ENCODE data around the gene MACROH2A1. TPM values are rescaled to one million over a fixed set of nuclear protein-coding genes. Genes with fewer than 3 reads are reported as not detected.

MACROH2A1 gene
- total RNA-seq, 6 donors from 2014 or later: 232 to 690 (median 355) TPM

DNA sequence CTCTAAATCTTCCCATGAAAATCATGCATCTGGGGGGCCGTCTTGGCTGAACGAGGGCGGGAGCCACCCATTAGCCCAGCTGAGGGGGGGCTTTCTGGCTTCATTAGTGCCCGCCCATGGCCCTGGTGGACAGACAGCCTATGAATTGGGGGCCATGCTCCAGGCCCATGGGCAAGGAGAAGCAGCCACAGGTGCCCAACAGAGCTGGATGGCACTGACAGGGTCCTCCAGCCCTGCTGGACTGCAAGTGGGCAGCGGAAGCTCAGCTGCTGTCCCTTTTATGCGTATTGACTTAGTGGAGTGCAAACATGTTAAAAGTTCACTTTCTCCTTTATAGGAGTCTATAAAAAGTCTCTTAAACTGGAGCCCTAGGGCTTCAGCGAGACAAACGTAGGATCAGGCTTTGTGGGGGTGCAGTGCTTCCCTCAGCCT lies 75.3 kb downstream of the MACROH2A1 start:
- Histone ChIP-seq H3K36me3 (no peaks in the 10 kb centered on the region), H3K27ac (no peak overlapping the region), H3K27me3 (no peaks in the 10 kb centered on the region), H3K4me3 (no peak overlapping the region), H3K9me3 (no peaks in the 10 kb centered on the region), H3K4me1 (no peaks in the 10 kb centered on the region)
- ATAC-seq (ENCODE audit: low FRiP score in 2 of 2) (no peak), DNase-seq (no peak)
- 81 to 85% methylated on average over 7 to 8 of the region's 8 CpGs for WGBS, 2 donors
- no peak for TF ChIP-seq POLR2A (IDR thresholded peaks at IDR 0.05)
- TF ChIP-seq, protein P1, sequence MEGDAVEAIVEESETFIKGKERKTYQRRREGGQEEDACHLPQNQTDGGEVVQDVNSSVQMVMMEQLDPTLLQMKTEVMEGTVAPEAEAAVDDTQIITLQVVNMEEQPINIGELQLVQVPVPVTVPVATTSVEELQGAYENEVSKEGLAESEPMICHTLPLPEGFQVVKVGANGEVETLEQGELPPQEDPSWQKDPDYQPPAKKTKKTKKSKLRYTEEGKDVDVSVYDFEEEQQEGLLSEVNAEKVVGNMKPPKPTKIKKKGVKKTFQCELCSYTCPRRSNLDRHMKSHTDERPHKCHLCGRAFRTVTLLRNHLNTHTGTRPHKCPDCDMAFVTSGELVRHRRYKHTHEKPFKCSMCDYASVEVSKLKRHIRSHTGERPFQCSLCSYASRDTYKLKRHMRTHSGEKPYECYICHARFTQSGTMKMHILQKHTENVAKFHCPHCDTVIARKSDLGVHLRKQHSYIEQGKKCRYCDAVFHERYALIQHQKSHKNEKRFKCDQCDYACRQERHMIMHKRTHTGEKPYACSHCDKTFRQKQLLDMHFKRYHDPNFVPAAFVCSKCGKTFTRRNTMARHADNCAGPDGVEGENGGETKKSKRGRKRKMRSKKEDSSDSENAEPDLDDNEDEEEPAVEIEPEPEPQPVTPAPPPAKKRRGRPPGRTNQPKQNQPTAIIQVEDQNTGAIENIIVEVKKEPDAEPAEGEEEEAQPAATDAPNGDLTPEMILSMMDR (IDR thresholded peaks at IDR 0.05): no peak
- no peak for TF ChIP-seq POLR2AphosphoS5 (IDR thresholded peaks at IDR 0.05)
- no peak for TF ChIP-seq EP300 (IDR thresholded peaks at IDR 0.05)

DNA sequence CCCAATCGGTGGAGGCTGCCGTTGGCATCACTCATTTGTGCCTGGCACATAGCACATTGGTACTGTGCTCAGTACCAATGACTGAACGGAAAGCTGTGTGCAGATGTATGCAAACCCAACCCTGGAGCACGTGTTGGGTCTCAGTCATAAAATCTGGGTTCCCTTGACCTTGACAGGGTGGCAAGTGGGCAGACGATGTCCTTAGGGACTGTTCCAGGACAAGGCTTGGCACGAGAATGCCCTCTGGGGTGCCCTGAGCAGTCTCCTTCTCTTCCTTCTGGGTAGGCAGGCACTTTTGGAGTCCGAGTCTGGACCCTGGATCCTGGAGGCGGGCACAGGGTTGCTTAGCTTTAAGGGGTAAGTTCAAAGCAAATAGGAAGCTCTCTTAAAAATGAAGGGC lies 75.8 kb downstream of the MACROH2A1 start:
- no peaks in the 10 kb centered on the region for H3K9me3 ChIP-seq
- no peaks in the 10 kb centered on the region for H3K36me3 ChIP-seq
- ATAC-seq (ENCODE audit: low FRiP score in 2 of 2): no peak
- no peak overlapping the region for H3K4me3 ChIP-seq
- 78 to 94% methylated on average over 6 to 8 of the region's 8 CpGs for WGBS, 2 donors
- TF ChIP-seq POLR2AphosphoS5 (IDR thresholded peaks at IDR 0.05) (no peak), POLR2A (IDR thresholded peaks at IDR 0.05) (no peak), EP300 (IDR thresholded peaks at IDR 0.05) (no peak)
- TF ChIP-seq, protein P1 (IDR thresholded peaks at IDR 0.05): no peak
- DNase-seq: no peak
- H3K4me1 ChIP-seq: no peaks in the 10 kb centered on the region
- no peak overlapping the region for H3K27ac ChIP-seq
- H3K27me3 ChIP-seq: no peaks in the 10 kb centered on the region

DNA sequence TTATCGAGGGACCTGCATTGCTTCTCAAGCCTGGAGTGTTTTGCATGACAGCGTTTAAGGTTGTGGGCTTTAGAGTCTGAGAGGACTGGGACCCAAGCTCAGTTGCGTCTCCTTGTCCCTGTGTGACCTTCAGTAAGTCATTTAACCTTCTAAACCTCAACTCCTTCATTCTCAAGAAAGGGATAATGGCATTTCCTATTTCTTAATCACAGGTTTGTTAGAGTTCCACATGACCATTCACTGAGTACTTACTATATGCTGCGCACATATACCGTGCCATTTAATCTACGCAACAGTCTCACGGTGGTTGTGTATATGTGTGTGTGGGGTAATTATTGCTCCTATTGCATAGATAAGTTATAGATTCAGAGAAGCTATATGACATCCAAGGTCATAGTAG lies 76.3 kb downstream of the MACROH2A1 start:
- no peaks in the 10 kb centered on the region for H3K36me3 ChIP-seq

DNA sequence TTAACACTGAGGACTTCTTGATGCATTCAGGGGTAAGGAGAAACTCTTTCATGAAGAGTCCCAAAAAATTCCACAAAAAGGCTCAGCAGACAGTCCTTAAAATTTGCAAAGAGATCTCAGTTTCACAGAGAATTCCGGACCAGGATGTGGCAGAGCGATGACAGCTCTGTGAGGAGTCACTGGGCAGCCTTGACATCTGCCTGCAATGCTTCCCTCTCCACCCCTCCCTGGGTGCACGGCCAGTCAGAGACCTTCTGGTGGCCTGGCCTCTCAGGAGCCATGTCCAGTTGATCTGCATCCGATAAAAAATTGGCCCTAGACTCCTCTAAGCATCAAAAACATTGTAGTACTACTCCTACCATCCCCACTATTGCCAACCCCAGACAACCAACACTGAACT lies 76.8 kb downstream of the MACROH2A1 start:
- ATAC-seq (ENCODE audit: low FRiP score in 2 of 2) (no peak), DNase-seq (no peak)
- TF ChIP-seq EP300 (IDR thresholded peaks at IDR 0.05): no peak
- TF ChIP-seq POLR2A (IDR thresholded peaks at IDR 0.05): no peak
- no peak for TF ChIP-seq POLR2AphosphoS5 (IDR thresholded peaks at IDR 0.05)
- H3K36me3 ChIP-seq: no peaks in the 10 kb centered on the region
- WGBS, 2 donors: 77 to 92% methylated on average over 4 of the region's 4 CpGs
- H3K4me1 ChIP-seq: no peaks in the 10 kb centered on the region
- H3K4me3 ChIP-seq: no peak overlapping the region
- H3K27me3 ChIP-seq: no peaks in the 10 kb centered on the region
- no peak overlapping the region for H3K27ac ChIP-seq
- no peaks in the 10 kb centered on the region for H3K9me3 ChIP-seq

More for the DNA sequence above, 76.3 kb downstream of the MACROH2A1 start:
- Histone ChIP-seq H3K4me3 (no peak overlapping the region), H3K27ac (no peak overlapping the region), H3K9me3 (no peaks in the 10 kb centered on the region), H3K27me3 (no peaks in the 10 kb centered on the region), H3K4me1 (no peaks in the 10 kb centered on the region)
- WGBS, 2 donors: 93 to 94% methylated on average over 7 of the region's 7 CpGs
- no peak for ATAC-seq (ENCODE audit: low FRiP score in 2 of 2)
- no peak for DNase-seq
- TF ChIP-seq EP300 (IDR thresholded peaks at IDR 0.05) (no peak), POLR2AphosphoS5 (IDR thresholded peaks at IDR 0.05) (no peak), POLR2A (IDR thresholded peaks at IDR 0.05) (no peak)
- TF ChIP-seq, protein P1 (IDR thresholded peaks at IDR 0.05): no peak

DNA sequence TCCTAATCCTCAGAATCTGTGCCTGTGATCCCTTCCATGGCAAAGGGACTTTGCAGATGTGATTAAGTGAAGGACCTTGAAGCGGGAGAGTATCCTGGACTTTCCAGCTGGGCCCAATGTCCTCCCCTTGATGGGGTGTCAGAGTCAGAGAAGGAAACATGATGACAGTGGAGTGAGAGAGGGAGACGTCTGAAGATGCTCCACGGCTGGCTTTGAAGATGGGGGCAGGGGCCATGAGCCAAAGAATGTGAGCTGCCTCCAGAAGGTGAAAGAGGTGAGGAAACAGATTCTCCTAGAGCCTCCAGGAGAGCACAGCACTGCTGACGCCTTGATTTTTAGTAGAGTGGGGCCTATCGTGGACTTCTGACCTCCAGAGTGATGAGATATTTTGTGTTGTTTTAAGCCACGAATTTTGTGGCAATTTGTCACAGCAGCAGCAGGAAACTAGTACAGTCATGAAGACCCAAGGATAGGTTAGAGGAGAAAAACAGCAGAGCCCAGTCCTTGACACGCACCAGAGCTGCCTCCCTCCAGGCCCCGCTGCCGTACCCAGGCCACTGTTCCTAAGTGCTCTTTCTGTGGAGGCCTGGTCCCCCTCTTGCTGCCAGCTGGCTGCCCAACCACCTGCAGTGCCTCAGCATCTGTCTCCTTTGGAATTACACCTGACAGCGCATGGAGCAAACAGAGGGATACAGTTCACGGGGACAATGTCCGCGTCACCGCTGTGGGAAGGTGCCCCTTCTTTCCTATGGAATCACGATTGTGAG lies 78.1 kb downstream of the MACROH2A1 start:
- no peaks in the 10 kb centered on the region for H3K4me1 ChIP-seq
- ATAC-seq (ENCODE audit: low FRiP score in 2 of 2): no peak
- H3K27me3 ChIP-seq: no peaks in the 10 kb centered on the region
- no peak for DNase-seq
- no peak for TF ChIP-seq POLR2A (IDR thresholded peaks at IDR 0.05)
- TF ChIP-seq, protein P1 (IDR thresholded peaks at IDR 0.05): no peak
- TF ChIP-seq EP300 (IDR thresholded peaks at IDR 0.05): no peak
- no peak overlapping the region for H3K4me3 ChIP-seq
- WGBS, 2 donors: 86 to 90% methylated on average over 15 of the region's 15 CpGs
- no peak overlapping the region for H3K27ac ChIP-seq
- no peaks in the 10 kb centered on the region for H3K36me3 ChIP-seq
- H3K9me3 ChIP-seq: no peaks in the 10 kb centered on the region
